PC-9 (cell line): ENCODE results near the gene CAB39L. TPM values are rescaled to one million over a fixed set of nuclear protein-coding genes. Genes with fewer than 3 reads are reported as not detected.

Source experiments
- BruUV-seq: library from RNA; stranded (reverse); fragments of 400-500 nt; replicated peaks from 2 replicates; lab custom pipeline; 2021; lab: Mats Ljungman, UMichigan
- CTCF ChIA-PET: fragments of 300-600 bp; sonication (Branson Sonifier 250); formaldehyde crosslinking; loops from one replicate; lab custom pipeline; 2022; ENCODE audit warnings: antibody characterized with exemption; lab: Charles Lee
- POLR2A ChIA-PET: fragments of 300-600 bp; sonication (Branson Sonifier 250); formaldehyde crosslinking; loops from one replicate; lab custom pipeline; 2022; ENCODE audit warnings: antibody characterized with exemption; ENCODE audit not compliant: unreplicated experiment; lab: Charles Lee
- DNase-seq, 2 experiments: peaks; one replicate each; pipeline versions ENCODE4 v3.0.0 to v3.0.0-alpha.2; 2015 to 2022; ENCODE audit warnings: mixed read lengths in 1 of 2
- H2AFZ ChIP-seq: fragments of 200-600 bp; sonication (generic); 2 replicates; pipeline ENCODE4 v1.8.1; 2017; ENCODE audit warnings: antibody characterized with exemption
- H3F3A ChIP-seq: fragments of 200-600 bp; sonication (generic); 2 replicates; pipeline ENCODE4 v1.8.1; 2017; ENCODE audit warnings: antibody characterized with exemption, mild to moderate bottlenecking, low read depth; ENCODE audit not compliant: insufficient read depth
- H3K27ac ChIP-seq: fragments of 200-600 bp; sonication (generic); 2 replicates; pipeline ENCODE4 v1.6.1; 2016; ENCODE audit warnings: mixed run types
- H3K27me3 ChIP-seq: fragments of 200-600 bp; sonication (generic); 2 replicates; pipeline ENCODE4 v1.6.1; 2016; ENCODE audit warnings: low read depth, mixed run types; ENCODE audit not compliant: insufficient read depth
- H3K36me3 ChIP-seq: fragments of 200-600 bp; sonication (generic); 2 replicates; pipeline ENCODE4 v1.6.1; 2016; ENCODE audit warnings: low read depth, mixed run types
- H3K4me1 ChIP-seq: fragments of 200-600 bp; sonication (generic); replicated peaks from 2 replicates; pipeline ENCODE4 v1.6.1; 2016; ENCODE audit warnings: mixed run types; ENCODE audit not compliant: insufficient read depth
- H3K4me2 ChIP-seq: fragments of 200-600 bp; sonication (generic); 2 replicates; pipeline ENCODE4 v1.6.1; 2017; ENCODE audit warnings: mixed run types
- H3K4me3 ChIP-seq: fragments of 200-600 bp; sonication (generic); 2 replicates; pipeline ENCODE4 v1.6.1; 2016; ENCODE audit warnings: mixed run types
- H3K79me2 ChIP-seq: fragments of 200-600 bp; sonication (generic); 2 replicates; pipeline ENCODE4 v1.6.1; 2017; ENCODE audit warnings: low read depth, mixed run types
- H3K9me2 ChIP-seq: fragments of 200-600 bp; sonication (generic); 2 replicates; pipeline ENCODE4 v1.8.1; 2017; ENCODE audit warnings: mild to moderate bottlenecking; ENCODE audit not compliant: insufficient read depth
- H3K9me3 ChIP-seq: fragments of 200-600 bp; sonication (generic); 2 replicates; pipeline ENCODE4 v1.8.1; 2016; ENCODE audit warnings: low read depth; ENCODE audit not compliant: insufficient read depth
- H4K20me1 ChIP-seq: fragments of 200-600 bp; sonication (generic); 2 replicates; pipeline ENCODE4 v1.8.1; 2017; ENCODE audit not compliant: insufficient read depth
- CTCF ChIP-seq: fragments of 200-600 bp; sonication (generic); conservative IDR thresholded peaks from 2 replicates; pipeline ENCODE4 v1.6.1; 2017; ENCODE audit warnings: mixed run types, antibody characterized with exemption, mild to moderate bottlenecking, moderate library complexity
- EZH2 ChIP-seq: fragments of 200-600 bp; sonication (generic); IDR thresholded peaks from 2 replicates; pipeline ENCODE4 v1.8.0; 2017; ENCODE audit warnings: antibody characterized with exemption, low read depth
- intact Hi-C: fragments of 100-400 bp; cut with micrococcal nuclease; formaldehyde crosslinking; loops from one replicate; pipeline ENCODE4 v1.10.0; 2022; ENCODE audit not compliant: unreplicated experiment
- total RNA-seq: library from RNA; stranded (reverse); gene quantifications from 2 replicates; pipeline ENCODE4 v1.2.3, GENCODE V29; 2021

Gene CAB39L
- total RNA-seq, 1 experiment from 2014 or later, result 10.7 TPM

GRCh38 chr13:49450105-49450819 lies 6.4 kb upstream of the CAB39L start:
- no peaks in the 10 kb centered on the region for H3K9me2 ChIP-seq
- ChIA-PET CTCF (no interaction called here), POLR2A (no interaction called here)
- H3K27me3 ChIP-seq, result no peaks in the 10 kb centered on the region
- no peak overlapping the region for H3K4me3 ChIP-seq
- H3K36me3 ChIP-seq, result 0 out of 2 replicates have a peak, but pooled peaks cover 2% of the 10 kb centered on the region
- peaks cover 10% of the 10 kb centered on the region; the same call in 1 of the 2 replicates for H3F3A ChIP-seq
- no peak overlapping the region for H3K27ac ChIP-seq
- peaks cover 23% of the 10 kb centered on the region; the same call in 1 of the 2 replicates for H3K79me2 ChIP-seq
- DNase-seq, result no peak
- intact Hi-C loops, result no loop called here
- BruUV-seq, result no TSS peak
- H3K4me2 ChIP-seq, result no peak overlapping the region
- no peaks in the 10 kb centered on the region; the same call in 1 of the 2 replicates for H3K4me1 ChIP-seq
- no peak overlapping the region for H2AFZ ChIP-seq
- H4K20me1 ChIP-seq, result no peaks in the 10 kb centered on the region
- TF ChIP-seq CTCF, result no peak
- TF ChIP-seq EZH2, result no peak
- no peaks in the 10 kb centered on the region for H3K9me3 ChIP-seq

DNA sequence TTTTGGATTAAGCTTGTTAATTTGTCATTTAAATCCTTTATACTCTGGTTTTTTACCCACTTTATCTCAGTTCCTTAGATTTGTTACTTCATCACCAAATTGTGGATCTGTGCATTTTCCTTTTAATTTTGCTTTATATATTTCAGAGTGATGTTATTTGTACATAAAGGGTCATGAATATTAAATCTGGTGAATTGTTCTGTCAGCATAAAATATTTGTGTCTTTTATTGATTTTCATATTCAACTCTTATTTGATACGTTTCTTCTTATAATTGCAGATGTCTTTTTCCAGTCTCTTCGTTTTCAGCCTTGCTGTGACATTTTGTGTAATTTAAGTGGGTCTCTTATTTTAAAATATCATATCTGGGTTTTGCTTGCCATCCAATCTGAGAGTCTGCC lies 4.9 kb upstream of the CAB39L start:
- Histone ChIP-seq H3K9me3 (no peaks in the 10 kb centered on the region), H2AFZ (no peak overlapping the region), H3K36me3 (no peaks in the 10 kb centered on the region), H3K27me3 (no peaks in the 10 kb centered on the region), H3K9me2 (no peaks in the 10 kb centered on the region), H3K27ac (no peak overlapping the region), H3K4me3 (no peak overlapping the region), H3K4me2 (no peak overlapping the region), H4K20me1 (no peaks in the 10 kb centered on the region), H3K79me2 (peaks cover 23% of the 10 kb centered on the region; the same call in 1 of the 2 replicates), H3K4me1 (no peaks in the 10 kb centered on the region; the same call in 1 of the 2 replicates), H3F3A (peaks cover 20% of the 10 kb centered on the region)
- no peak for DNase-seq
- intact Hi-C loops, result no loop called here
- POLR2A ChIA-PET, result no interaction called here
- BruUV-seq, result no TSS peak
- CTCF ChIA-PET, result no interaction called here
- TF ChIP-seq CTCF (no peak), EZH2 (no peak)

GRCh38 chr13:49446473-49446872 lies 2.6 kb upstream of the CAB39L start:
- TF ChIP-seq EZH2 (no peak), CTCF (no peak)
- Histone ChIP-seq H3K9me3 (no peaks in the 10 kb centered on the region), H3K4me3 (no peak overlapping the region; the same call in 1 of the 2 replicates), H3K79me2 (peaks cover 23% of the 10 kb centered on the region; the same call in 1 of the 2 replicates), H3K27ac (no peak overlapping the region), H2AFZ (no peak overlapping the region), H3F3A (peaks cover 20% of the 10 kb centered on the region), H3K27me3 (no peaks in the 10 kb centered on the region), H3K4me1 (peaks cover 6% of the 10 kb centered on the region; the same call in 1 of the 2 replicates), H3K9me2 (no peaks in the 10 kb centered on the region), H3K36me3 (no peaks in the 10 kb centered on the region), H4K20me1 (no peaks in the 10 kb centered on the region), H3K4me2 (peak overlapping the region; percentile 93)
- no peak for DNase-seq
- no TSS peak for BruUV-seq
- ChIA-PET CTCF (no interaction called here), POLR2A (interaction anchor here (0.5 to 0.6 kb wide), 3 partner anchors 129 to 1445 kb away, joined by 3 to 4 read pairs (median 4); partner anchors contain the start of gene SUCLA2)
- intact Hi-C loops, result no loop called here
